A549 (cell line): ENCODE results near the gene HSD11B1.

Experiments
- CEBPB ChIP-seq, 2 experiments: fragments of >200 bp in 1 of 2; sonication (Bioruptor Twin) in 1 of 2; formaldehyde crosslinking in 1 of 2; IDR thresholded peaks; 2 replicates each; pipeline ENCODE4 v1.6.1; 2012 to 2016
- EP300 ChIP-seq, 2 experiments: fragments of >200 bp; sonication (Bioruptor Twin); formaldehyde crosslinking; IDR thresholded peaks; 2 replicates in 1 of 2; 3 replicates in 1 of 2; pipeline ENCODE4 v1.6.1; 2016 to 2017
- POLR2A ChIP-seq: IDR thresholded peaks from 2 replicates; pipeline ENCODE4 v1.6.1; 2012; ENCODE audit warnings: mild to moderate bottlenecking, low read length
- RAD21 ChIP-seq, 2 experiments: fragments of >200 bp in 1 of 2; sonication (Bioruptor Twin) in 1 of 2; formaldehyde crosslinking in 1 of 2; IDR thresholded peaks in 1 of 2; conservative IDR thresholded peaks in 1 of 2; 2 replicates in 1 of 2; 3 replicates in 1 of 2; pipeline ENCODE4 v1.6.1; 2012 to 2018; ENCODE audit warnings: inconsistent platforms in 1 of 2
- SMC3 ChIP-seq: fragments of >200 bp; sonication (Bioruptor Twin); formaldehyde crosslinking; IDR thresholded peaks from 3 replicates; pipeline ENCODE4 v1.6.1; 2018; ENCODE audit warnings: inconsistent platforms
- TF ChIP-seq, protein P1 (sequence below): fragments of >200 bp; sonication (Bioruptor Twin); formaldehyde crosslinking; IDR thresholded peaks from 3 replicates; pipeline ENCODE4 v1.5.1; 2016
- TF ChIP-seq, protein P2 (sequence below): IDR thresholded peaks from 2 replicates; pipeline ENCODE4 v1.6.1; 2012
- TF ChIP-seq, protein P3 (sequence below): fragments of 250-450 bp; sonication (Bioruptor Pico); IDR thresholded peaks from 2 replicates; pipeline ENCODE4 v1.5.0; 2021; ENCODE audit warnings: mild to moderate bottlenecking, moderate library complexity, borderline replicate concordance
- TF ChIP-seq, protein P4 (sequence below): IDR thresholded peaks from 2 replicates; pipeline ENCODE4 v1.6.1; 2012

DNA sequence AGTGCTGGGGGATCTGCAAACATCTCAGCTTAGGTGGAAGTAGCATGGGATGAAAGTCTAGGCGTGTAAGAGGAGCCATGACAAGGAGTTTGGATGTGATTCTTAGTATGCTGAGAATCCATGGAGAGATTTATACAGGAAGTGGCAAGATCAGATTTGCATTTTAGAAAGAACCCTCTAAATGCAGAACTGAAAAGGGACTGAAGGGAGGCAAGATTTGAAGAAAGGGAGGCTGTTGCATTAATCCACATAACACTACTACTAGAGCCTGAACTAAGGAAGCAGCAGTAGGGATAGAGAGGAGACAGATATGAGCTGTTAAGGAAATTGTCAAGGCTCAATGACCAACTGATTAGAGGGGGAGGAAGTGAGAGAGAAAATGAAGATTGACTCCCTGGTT lies 69.9 kb downstream of the HSD11B1 start:
- TF ChIP-seq SMC3 (no peak), POLR2A (no peak), EP300 (IDR thresholded peaks at IDR 0.05) (no peak), CEBPB (IDR thresholded peaks at IDR 0.05) (no peak), RAD21 (conservative IDR thresholded peaks at IDR 0.05 in 1 of 2, IDR thresholded peaks at IDR 0.05 in 1 of 2) (no peak)
- TF ChIP-seq, protein P1, sequence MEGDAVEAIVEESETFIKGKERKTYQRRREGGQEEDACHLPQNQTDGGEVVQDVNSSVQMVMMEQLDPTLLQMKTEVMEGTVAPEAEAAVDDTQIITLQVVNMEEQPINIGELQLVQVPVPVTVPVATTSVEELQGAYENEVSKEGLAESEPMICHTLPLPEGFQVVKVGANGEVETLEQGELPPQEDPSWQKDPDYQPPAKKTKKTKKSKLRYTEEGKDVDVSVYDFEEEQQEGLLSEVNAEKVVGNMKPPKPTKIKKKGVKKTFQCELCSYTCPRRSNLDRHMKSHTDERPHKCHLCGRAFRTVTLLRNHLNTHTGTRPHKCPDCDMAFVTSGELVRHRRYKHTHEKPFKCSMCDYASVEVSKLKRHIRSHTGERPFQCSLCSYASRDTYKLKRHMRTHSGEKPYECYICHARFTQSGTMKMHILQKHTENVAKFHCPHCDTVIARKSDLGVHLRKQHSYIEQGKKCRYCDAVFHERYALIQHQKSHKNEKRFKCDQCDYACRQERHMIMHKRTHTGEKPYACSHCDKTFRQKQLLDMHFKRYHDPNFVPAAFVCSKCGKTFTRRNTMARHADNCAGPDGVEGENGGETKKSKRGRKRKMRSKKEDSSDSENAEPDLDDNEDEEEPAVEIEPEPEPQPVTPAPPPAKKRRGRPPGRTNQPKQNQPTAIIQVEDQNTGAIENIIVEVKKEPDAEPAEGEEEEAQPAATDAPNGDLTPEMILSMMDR: no peak
- TF ChIP-seq, protein P2, sequence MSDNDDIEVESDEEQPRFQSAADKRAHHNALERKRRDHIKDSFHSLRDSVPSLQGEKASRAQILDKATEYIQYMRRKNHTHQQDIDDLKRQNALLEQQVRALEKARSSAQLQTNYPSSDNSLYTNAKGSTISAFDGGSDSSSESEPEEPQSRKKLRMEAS: no peak
- TF ChIP-seq, protein P3, sequence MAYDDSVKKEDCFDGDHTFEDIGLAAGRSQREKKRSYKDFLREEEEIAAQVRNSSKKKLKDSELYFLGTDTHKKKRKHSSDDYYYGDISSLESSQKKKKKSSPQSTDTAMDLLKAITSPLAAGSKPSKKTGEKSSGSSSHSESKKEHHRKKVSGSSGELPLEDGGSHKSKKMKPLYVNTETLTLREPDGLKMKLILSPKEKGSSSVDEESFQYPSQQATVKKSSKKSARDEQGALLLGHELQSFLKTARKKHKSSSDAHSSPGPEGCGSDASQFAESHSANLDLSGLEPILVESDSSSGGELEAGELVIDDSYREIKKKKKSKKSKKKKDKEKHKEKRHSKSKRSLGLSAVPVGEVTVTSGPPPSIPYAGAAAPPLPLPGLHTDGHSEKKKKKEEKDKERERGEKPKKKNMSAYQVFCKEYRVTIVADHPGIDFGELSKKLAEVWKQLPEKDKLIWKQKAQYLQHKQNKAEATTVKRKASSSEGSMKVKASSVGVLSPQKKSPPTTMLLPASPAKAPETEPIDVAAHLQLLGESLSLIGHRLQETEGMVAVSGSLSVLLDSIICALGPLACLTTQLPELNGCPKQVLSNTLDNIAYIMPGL (CRISPR knock-in tag): no peak
- TF ChIP-seq, protein P4, sequence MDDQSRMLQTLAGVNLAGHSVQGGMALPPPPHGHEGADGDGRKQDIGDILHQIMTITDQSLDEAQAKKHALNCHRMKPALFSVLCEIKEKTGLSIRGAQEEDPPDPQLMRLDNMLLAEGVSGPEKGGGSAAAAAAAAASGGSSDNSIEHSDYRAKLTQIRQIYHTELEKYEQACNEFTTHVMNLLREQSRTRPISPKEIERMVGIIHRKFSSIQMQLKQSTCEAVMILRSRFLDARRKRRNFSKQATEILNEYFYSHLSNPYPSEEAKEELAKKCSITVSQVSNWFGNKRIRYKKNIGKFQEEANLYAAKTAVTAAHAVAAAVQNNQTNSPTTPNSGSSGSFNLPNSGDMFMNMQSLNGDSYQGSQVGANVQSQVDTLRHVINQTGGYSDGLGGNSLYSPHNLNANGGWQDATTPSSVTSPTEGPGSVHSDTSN: no peak
